ENCODE results near the gene EPB41L3.

- TF ChIP-seq, protein P1, sequence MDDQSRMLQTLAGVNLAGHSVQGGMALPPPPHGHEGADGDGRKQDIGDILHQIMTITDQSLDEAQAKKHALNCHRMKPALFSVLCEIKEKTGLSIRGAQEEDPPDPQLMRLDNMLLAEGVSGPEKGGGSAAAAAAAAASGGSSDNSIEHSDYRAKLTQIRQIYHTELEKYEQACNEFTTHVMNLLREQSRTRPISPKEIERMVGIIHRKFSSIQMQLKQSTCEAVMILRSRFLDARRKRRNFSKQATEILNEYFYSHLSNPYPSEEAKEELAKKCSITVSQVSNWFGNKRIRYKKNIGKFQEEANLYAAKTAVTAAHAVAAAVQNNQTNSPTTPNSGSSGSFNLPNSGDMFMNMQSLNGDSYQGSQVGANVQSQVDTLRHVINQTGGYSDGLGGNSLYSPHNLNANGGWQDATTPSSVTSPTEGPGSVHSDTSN (IDR thresholded peaks at IDR 0.05; ENCODE audit: insufficient replicate concordance, low read depth, low read length) = no peak
- TF ChIP-seq ZBED1 (IDR thresholded peaks at IDR 0.05; ENCODE audit: borderline replicate concordance) (no peak), ETV6 (conservative IDR thresholded peaks at IDR 0.05 in 1 of 2, IDR thresholded peaks at IDR 0.05 in 1 of 2; ENCODE audit: borderline replicate concordance in 1 of 2, low read depth in 1 of 2) (no peak)
- TF ChIP-seq, protein P2, sequence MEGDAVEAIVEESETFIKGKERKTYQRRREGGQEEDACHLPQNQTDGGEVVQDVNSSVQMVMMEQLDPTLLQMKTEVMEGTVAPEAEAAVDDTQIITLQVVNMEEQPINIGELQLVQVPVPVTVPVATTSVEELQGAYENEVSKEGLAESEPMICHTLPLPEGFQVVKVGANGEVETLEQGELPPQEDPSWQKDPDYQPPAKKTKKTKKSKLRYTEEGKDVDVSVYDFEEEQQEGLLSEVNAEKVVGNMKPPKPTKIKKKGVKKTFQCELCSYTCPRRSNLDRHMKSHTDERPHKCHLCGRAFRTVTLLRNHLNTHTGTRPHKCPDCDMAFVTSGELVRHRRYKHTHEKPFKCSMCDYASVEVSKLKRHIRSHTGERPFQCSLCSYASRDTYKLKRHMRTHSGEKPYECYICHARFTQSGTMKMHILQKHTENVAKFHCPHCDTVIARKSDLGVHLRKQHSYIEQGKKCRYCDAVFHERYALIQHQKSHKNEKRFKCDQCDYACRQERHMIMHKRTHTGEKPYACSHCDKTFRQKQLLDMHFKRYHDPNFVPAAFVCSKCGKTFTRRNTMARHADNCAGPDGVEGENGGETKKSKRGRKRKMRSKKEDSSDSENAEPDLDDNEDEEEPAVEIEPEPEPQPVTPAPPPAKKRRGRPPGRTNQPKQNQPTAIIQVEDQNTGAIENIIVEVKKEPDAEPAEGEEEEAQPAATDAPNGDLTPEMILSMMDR (IDR thresholded peaks at IDR 0.05 in 2 of 3, conservative IDR thresholded peaks at IDR 0.05 in 1 of 3; ENCODE audit: control insufficient read depth in 2 of 3, extremely low read depth in 1 of 3, insufficient read depth in 1 of 3, low read depth in 3 of 3, low read length in 3 of 3) = no peak
Measured at GRCh38 chr18:5461041-5461440, 82.8 kb downstream of the EPB41L3 start.

Data from GM12878 (cell line).